NCI-H2227 (cell line): ENCODE results near the gene MCL1.

ENCODE experiments used
- DNase-seq: peaks from one replicate; lab custom pipeline; 2025; ENCODE audit not compliant: unreplicated experiment; lab: John Stamatoyannopoulos, UW

The MCL1 gene

DNA sequence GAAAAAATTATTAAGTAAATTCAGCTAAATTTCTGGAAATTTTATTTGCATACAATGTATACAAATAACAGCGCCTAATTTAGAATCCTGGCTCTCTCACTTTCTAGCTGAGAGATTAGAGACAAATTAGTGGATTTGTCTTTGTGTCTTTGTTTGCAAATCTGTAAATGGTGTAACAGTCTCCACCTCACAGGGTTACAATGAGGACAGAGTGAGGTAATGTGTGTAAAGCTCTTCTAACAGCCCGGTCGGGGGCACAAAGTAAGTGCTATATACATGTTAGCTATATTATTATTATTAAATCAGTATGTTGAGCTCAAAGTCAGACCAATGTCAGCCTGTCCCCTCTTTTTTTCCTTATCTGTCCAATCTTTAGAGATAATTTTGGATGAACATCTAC, 35.2 kb downstream of the MCL1 start:
- DNase-seq, result no peak

DNA sequence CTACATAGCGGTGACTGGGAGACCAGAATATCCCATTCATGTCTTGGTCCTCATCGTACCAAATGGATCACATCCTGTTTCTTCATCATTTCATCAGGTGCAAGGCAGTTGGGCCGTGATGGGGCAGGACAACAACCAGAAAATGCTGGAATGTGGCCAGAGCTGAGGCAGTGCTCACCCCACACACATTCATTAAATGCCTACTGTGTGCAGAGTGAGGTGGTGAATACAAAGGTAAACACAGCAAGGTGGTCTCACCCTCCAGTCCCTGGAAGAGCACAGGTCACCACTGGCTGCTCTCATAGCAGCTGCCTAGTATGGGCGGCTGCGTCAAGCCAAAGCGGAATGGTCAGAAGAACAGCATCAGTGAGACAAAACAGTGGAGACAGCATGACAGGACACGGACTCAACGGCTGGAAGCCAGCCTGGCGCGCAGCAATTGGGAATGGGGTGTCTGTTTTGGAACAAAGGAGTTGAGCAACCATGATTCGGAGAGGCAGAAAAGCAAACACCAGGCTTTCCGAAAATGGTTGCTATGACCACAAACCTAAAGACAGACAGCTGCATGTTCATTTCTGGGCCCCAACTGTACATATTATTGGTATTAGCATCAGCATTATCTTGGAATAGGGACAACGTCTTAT, 35.8 kb downstream of the MCL1 start:
- no peak for DNase-seq

DNA sequence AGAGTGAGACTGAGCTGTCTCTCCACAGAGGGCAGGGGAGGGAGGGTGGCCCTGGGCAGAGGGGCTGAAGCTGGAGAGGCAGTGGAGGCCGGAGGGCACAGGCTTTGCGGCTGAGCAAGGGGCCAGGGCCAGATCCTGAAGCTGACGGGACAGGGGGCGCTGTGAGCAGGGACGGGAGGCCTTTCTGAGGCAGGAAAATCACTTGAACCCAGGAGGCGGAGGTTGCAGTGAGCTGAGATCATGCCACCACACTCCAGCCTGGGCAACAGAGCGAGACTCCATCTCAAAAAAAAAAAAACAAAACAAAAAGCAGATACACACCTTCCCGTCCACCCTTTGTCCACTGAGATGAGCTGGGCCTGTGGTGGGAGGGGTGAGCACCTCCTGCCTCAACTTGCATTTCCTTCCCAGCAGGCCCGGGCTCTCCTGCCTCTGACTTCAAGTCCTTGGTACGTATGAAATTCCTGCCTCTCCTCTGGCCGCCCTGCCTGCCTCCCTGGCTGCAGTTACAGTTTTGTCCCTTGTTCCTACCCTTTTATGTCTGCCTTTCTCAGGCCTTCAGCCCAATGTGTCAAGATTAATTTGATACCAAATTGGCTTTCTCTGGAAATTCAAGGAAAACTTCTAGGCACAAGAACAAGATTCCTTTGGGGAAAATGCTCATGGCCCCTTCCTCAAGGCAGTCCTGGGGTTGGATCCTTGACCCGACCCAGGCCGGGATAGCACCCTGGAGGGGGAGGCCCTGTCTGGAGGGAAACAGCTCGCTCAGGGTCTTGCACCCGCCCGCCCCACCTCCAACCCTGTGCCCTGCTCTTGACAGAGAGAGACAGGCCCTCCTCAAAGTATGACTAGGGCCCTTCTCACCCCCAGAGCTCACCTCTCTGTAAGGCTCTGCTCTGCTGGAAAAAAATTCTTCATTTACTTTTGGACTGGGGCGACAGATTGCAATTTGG, 41.4 kb downstream of the MCL1 start:
- no peak for DNase-seq

GRCh38 chr1:150536836-150537731, 42.3 kb downstream of the MCL1 start:
- DNase-seq, result no peak

DNA sequence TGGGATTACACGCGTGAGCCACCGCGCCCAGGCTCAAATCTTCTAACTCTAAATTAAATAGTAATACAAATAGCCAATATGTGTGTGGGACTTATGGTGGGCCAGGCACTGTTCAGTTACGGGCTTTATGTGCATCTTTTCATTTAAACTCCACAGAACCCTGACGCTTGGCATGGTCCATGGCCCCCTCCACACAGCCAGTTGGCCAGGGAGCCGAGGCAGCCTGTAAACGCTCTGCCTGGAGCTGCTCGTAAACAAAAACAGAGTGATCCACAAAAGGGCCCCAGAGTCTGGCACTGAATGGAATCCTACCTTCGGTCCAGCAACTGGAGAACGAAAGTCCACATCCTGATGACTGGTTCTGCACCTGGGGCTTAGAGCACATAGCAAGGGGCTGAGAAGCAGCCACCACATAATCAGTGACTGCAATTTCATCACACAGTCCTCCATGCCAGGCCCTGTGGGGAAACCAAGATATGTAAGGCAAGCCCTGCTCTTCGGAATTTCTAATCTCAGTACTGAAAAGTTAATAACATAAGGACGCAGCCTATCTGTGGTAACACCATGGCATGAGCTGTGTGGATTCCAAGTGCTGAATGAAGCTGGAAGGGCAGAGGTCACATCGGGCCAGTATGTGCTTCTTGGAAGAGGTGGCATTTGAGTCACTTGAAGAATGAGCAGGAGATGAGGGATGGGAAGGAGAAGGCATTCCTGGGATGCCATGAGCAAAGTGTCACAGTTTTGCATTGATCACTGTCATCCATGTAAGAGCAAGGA, 43.7 kb downstream of the MCL1 start:
- no peak for DNase-seq

- DNase-seq, result no peak
Observed at GRCh38 chr1:150534002-150534401, 45.4 kb downstream of the MCL1 start.

- no peak for DNase-seq
Observed at GRCh38 chr1:150532860-150533259, 46.5 kb downstream of the MCL1 start.

- no peak for DNase-seq
Observed at GRCh38 chr1:150530491-150531159, 48.8 kb downstream of the MCL1 start.

DNA sequence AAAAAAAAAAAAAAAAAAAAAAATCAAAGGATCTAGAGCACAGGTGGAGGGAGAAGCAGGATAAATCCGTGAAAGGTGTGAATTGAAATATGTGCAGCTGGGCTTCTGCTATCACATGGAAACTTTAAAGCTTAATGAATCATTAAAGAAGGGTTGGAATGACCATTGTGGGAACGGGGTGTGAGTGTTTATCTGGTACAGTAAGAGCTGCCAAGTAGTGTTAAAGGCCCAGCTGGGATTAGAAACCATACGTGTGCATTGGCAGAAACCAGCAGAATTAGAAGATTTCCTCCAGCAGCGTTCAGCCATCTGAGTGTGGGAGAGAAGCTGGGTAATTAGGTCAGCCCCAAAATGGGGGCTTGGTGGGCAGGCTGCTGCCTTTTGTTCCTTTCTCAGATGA, 50.4 kb downstream of the MCL1 start:
- no peak for DNase-seq

- DNase-seq, result no peak
Observed at GRCh38 chr1:150528196-150528595, 51.2 kb downstream of the MCL1 start.

DNA sequence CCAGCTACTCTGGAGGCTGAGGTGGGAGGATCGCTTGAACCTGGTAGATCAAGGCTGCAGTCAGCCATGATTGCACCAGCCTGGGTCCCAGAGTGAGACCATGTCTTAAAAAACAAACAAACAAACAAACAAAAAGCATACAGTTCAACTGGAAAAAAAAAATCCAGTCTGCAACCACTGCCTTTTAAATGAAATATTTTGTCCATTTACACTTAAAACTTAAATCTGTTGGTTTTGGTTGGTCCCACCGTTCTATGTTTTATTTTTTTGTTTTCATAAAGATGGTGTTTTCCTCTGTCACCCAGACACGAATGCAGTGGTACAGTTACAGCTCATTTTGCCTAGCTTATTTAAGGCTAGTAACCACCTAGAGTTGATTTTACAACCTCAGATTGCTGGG, 54.1 kb downstream of the MCL1 start:
- no peak for DNase-seq
